GM12878 (cell line): ENCODE data around the gene TSPO2. TPM values are rescaled to one million over a fixed set of nuclear protein-coding genes. Genes with fewer than 3 reads are reported as not detected.

Experiments used
- ATAC-seq: fragments of 200-7000 bp; cut with Tn5 transposase; 3 replicates; pipeline ENCODE4 v1.9.1; 2020; ENCODE audit warnings: mild to moderate bottlenecking, moderate library complexity
- BruUV-seq: library from RNA; stranded (reverse); fragments of 400-500 nt; replicated peaks from 2 replicates; lab custom pipeline; 2021; lab: Mats Ljungman, UMichigan
- CTCF ChIA-PET: fragments of 300-600 bp; sonication (Branson Sonifier 250); formaldehyde crosslinking; extraction: SDS; loops from one replicate; lab custom pipeline; 2021; ENCODE audit warnings: inconsistent platforms; lab: Yijun Ruan, JAX
- POLR2A ChIA-PET: fragments of 350-600 bp; formaldehyde crosslinking; extraction: SDS; loops from one replicate; lab custom pipeline; 2021; ENCODE audit warnings: inconsistent platforms; lab: Charles Lee
- RAD21 ChIA-PET: fragments of 300-600 bp; sonication (Branson Sonifier 250); formaldehyde crosslinking; loops from one replicate; lab custom pipeline; 2023; ENCODE audit warnings: antibody characterized with exemption; ENCODE audit not compliant: unreplicated experiment; lab: Charles Lee
- SMC1A ChIA-PET: fragments of 300-600 bp; sonication (Branson Sonifier 250); formaldehyde crosslinking; loops from one replicate; lab custom pipeline; 2023; ENCODE audit not compliant: unreplicated experiment, uncharacterized antibody; lab: Charles Lee
- DNase-seq: peaks from one replicate; pipeline ENCODE4 v3.0.0-alpha.2; 2011; ENCODE audit warnings: low read depth, low spot score
- FAIRE-seq: peaks from 3 replicates; lab custom pipeline; 2011; peaks lifted over from hg19 to GRCh38; lab: Jason Lieb, UNC
- H2AFZ ChIP-seq: 2 replicates; pipeline ENCODE4 v1.6.0; 2011; ENCODE audit warnings: low read depth, low read length, control low read depth; ENCODE audit not compliant: control insufficient read depth
- H3K27ac ChIP-seq: 2 replicates; pipeline ENCODE4 v1.5.1; 2011; ENCODE audit warnings: control low read depth; ENCODE audit not compliant: control insufficient read depth, insufficient read depth
- H3K27me3 ChIP-seq, 2 experiments: replicated peaks in 1 of 2; 2 replicates each; pipeline versions ENCODE4 v1.6.0 to v1.6.1; 2011; ENCODE audit warnings: low read length in 1 of 2; ENCODE audit not compliant: control insufficient read depth in 2 of 2, insufficient read depth in 2 of 2
- H3K36me3 ChIP-seq, 2 experiments: 2 replicates each; pipeline ENCODE4 v1.5.1; 2011; ENCODE audit warnings: low read length in 1 of 2; ENCODE audit not compliant: control insufficient read depth in 2 of 2, insufficient read depth in 2 of 2
- H3K4me1 ChIP-seq: 2 replicates; pipeline ENCODE4 v1.6.1; 2011; ENCODE audit warnings: mild to moderate bottlenecking, low read length, moderate library complexity, mixed read lengths; ENCODE audit not compliant: control insufficient read depth, insufficient read depth
- H3K4me2 ChIP-seq: 2 replicates; pipeline ENCODE4 v1.6.0; 2011; ENCODE audit warnings: control low read depth; ENCODE audit not compliant: control insufficient read depth, insufficient read depth
- H3K4me3 ChIP-seq: fragments of 200-600 bp; sonication (generic); 2 replicates; pipeline ENCODE4 v1.5.1; 2016
- H3K79me2 ChIP-seq: 2 replicates; pipeline ENCODE4 v1.6.0; 2011; ENCODE audit warnings: low read length; ENCODE audit not compliant: control insufficient read depth, insufficient read depth
- H3K9ac ChIP-seq: 2 replicates; pipeline ENCODE4 v1.8.0; 2011; ENCODE audit warnings: low read length, control low read depth, mixed read lengths; ENCODE audit not compliant: control insufficient read depth, insufficient read depth
- H3K9me3 ChIP-seq: replicated peaks from 3 replicates; pipeline ENCODE4 v1.5.1; 2011; ENCODE audit warnings: mild to moderate bottlenecking, low read length; ENCODE audit not compliant: control insufficient read depth, insufficient read depth
- H4K20me1 ChIP-seq: 2 replicates; pipeline ENCODE4 v1.6.0; 2011; ENCODE audit not compliant: control insufficient read depth, insufficient read depth
- CREM ChIP-seq: IDR thresholded peaks from 2 replicates; pipeline ENCODE4 v1.6.1; 2014; ENCODE audit warnings: antibody characterized with exemption, low read depth
- EGR1 ChIP-seq, 2 experiments: IDR thresholded peaks; 1 replicate in 1 of 2; 2 replicates in 1 of 2; pipeline ENCODE4 v1.6.1; 2011 to 2012; ENCODE audit warnings: low read depth in 2 of 2, low read length in 2 of 2, borderline replicate concordance in 1 of 2, mild to moderate bottlenecking in 1 of 2, moderate library complexity in 1 of 2
- FOS ChIP-seq: IDR thresholded peaks from 3 replicates; pipeline ENCODE4 v1.6.1; 2011; ENCODE audit warnings: borderline replicate concordance; ENCODE audit not compliant: insufficient read length; ENCODE audit errors: extremely low read depth
- KLF5 ChIP-seq: fragments of 450-650 bp; IDR thresholded peaks from 2 replicates; pipeline ENCODE4 v1.6.1; 2014; ENCODE audit warnings: mild to moderate bottlenecking; ENCODE audit not compliant: partially characterized antibody
- MYC ChIP-seq: IDR thresholded peaks from 2 replicates; pipeline ENCODE4 v1.6.1; 2011; ENCODE audit warnings: mild to moderate bottlenecking, low read length, moderate library complexity, inconsistent platforms; ENCODE audit not compliant: insufficient read depth, insufficient replicate concordance, insufficient read length, severe bottlenecking
- NRF1 ChIP-seq: conservative IDR thresholded peaks from 2 replicates; pipeline ENCODE4 v1.6.1; 2011; ENCODE audit warnings: mild to moderate bottlenecking, low read depth, low read length, improper control_type of control experiment
- RELA ChIP-seq: fragments of 450-650 bp; IDR thresholded peaks from 2 replicates; pipeline ENCODE4 v1.8.0; 2014; ENCODE audit warnings: borderline replicate concordance; ENCODE audit not compliant: partially characterized antibody
- TBL1XR1 ChIP-seq: IDR thresholded peaks from 2 replicates; pipeline ENCODE4 v1.6.1; 2012; ENCODE audit warnings: low read depth, low read length, improper control_type of control experiment
- YBX1 ChIP-seq: fragments of 450-650 bp; IDR thresholded peaks from 2 replicates; pipeline ENCODE4 v1.6.1; 2016; ENCODE audit warnings: antibody characterized with exemption
- ZNF207 ChIP-seq: fragments of 450-650 bp; IDR thresholded peaks from 2 replicates; pipeline ENCODE4 v1.6.1; 2014; ENCODE audit warnings: antibody characterized with exemption, mild to moderate bottlenecking, borderline replicate concordance
- ZNF274 ChIP-seq: IDR thresholded peaks from one replicate; pipeline ENCODE4 v1.8.0; 2011; ENCODE audit not compliant: insufficient read length, insufficient read depth
- ZNF384 ChIP-seq: IDR thresholded peaks from 2 replicates; pipeline ENCODE4 v1.6.1; 2012; ENCODE audit warnings: low read depth, mild to moderate bottlenecking, low read length, improper control_type of control experiment, borderline replicate concordance
- WGBS: methylation state at CpG from one replicate; pipeline ENCODE4 v1.1.6; 2016; ENCODE audit warnings: low lambda C conversion rate; ENCODE audit not compliant: insufficient replicate concordance, insufficient coverage; ENCODE audit errors: missing lambda C conversion rate; 5-methylcytosine and 5-hydroxymethylcytosine counted together
- in situ Hi-C: fragments of 300-500 bp; cut with MboI; formaldehyde crosslinking; loops from 9 replicates; pipeline ENCODE4 v1.14.3; 2018; ENCODE audit warnings: mixed read lengths
- intact Hi-C: fragments of 100-400 bp; cut with micrococcal nuclease; formaldehyde crosslinking; loops from one replicate; pipeline ENCODE4 v1.14.2; 2022; ENCODE audit not compliant: unreplicated experiment
- polyA plus RNA-seq, 11 experiments: library from polyadenylated mRNA; depleted of rRNA in 4 of 11; unstranded in 6 of 11; stranded (reverse) in 5 of 11; fragments of >200 nt; fragmentation: Nextera tagmentation in 4 of 11; fragmentation: Illumina TruSeq in 1 of 11; extraction: Ambion mirVana in 4 of 11; extraction: Trizol in 1 of 11; gene quantifications; 1 replicate in 1 of 11; 2 replicates in 10 of 11; pipeline versions ENCODE4 v1.2.1 to v1.2.3, GENCODE V29; 2011 to 2016; ENCODE audit warnings: inconsistent platforms in 2 of 11, missing spikeins in 2 of 11, low read depth in 1 of 11
- total RNA-seq, 4 experiments: library from RNA; depleted of rRNA in 3 of 4; stranded (reverse); fragments of >200 nt in 3 of 4; fragmentation: Illumina TruSeq in 1 of 4; extraction: Trizol in 1 of 4; gene quantifications; 2 replicates each; pipeline versions ENCODE4 v1.2.1 to v1.2.3, GENCODE V29; 2013 to 2021
- TF ChIP-seq, protein P1 (sequence below): fragments of 450-650 bp; IDR thresholded peaks from 2 replicates; pipeline ENCODE4 v1.6.1; 2017; ENCODE audit warnings: low read depth, mild to moderate bottlenecking, moderate library complexity

TSPO2 gene
- total and polyA plus RNA-seq, 10 of the 15 experiments (the other 5 are each of a cell fraction or from before 2014, with no cell fraction given): not detected

DNA sequence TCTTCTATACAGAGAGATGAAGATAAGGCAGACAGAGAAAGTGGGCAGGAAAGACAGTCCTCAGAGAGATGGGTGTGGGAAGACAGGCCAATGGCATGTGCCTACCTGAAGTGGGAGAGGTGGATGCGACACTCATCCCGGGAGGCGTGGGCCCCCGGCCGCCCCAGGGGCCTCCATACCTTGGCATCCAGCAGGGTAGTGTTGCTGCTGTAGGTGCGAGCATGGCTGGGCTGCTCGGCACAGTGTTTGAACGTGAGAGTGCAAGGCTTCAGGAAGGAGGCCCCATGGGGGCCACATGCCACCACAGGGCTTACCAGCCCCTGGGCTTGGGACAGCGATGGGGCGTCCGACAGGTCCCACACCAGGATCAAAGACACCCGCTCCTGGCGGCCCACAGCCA is 8.5 kb upstream of the TSPO2 start:
- H3K9ac ChIP-seq: no peak overlapping the region
- no peak overlapping the region for H3K4me2 ChIP-seq
- no peak overlapping the region for H3K4me3 ChIP-seq
- no peaks in the 10 kb centered on the region for H3K4me1 ChIP-seq
- CTCF ChIA-PET: interaction anchor here (7.7 kb wide), 1 partner anchor 36 kb away, joined by 62 read pairs; the partner anchor contains the start of genes NFYA and OARD1
- ATAC-seq (no peak), FAIRE-seq (no peak), DNase-seq (no peak)
- intact Hi-C loops (no loop called here), in situ Hi-C loops (no loop called here)
- BruUV-seq: no TSS peak
- POLR2A ChIA-PET: no interaction called here
- no peaks in the 10 kb centered on the region for H3K9me3 ChIP-seq
- RAD21 ChIA-PET: no interaction called here
- no peaks in the 10 kb centered on the region for H3K36me3 ChIP-seq
- SMC1A ChIA-PET: no interaction called here
- 77% methylated on average over 13 of the region's 13 CpGs for WGBS
- TF ChIP-seq ZNF207 (no peak), ZNF274 (no peak), NRF1 (no peak), YBX1 (no peak), MYC (no peak), FOS (no peak), RELA (no peak), KLF5 (no peak), EGR1 (IDR thresholded peaks at IDR 0.05; ENCODE audit: borderline replicate concordance in 1 of 2, low read depth in 2 of 2, low read length in 2 of 2) (no peak), ZNF384 (no peak), CREM (no peak), TBL1XR1 (no peak)
- TF ChIP-seq, protein P1, sequence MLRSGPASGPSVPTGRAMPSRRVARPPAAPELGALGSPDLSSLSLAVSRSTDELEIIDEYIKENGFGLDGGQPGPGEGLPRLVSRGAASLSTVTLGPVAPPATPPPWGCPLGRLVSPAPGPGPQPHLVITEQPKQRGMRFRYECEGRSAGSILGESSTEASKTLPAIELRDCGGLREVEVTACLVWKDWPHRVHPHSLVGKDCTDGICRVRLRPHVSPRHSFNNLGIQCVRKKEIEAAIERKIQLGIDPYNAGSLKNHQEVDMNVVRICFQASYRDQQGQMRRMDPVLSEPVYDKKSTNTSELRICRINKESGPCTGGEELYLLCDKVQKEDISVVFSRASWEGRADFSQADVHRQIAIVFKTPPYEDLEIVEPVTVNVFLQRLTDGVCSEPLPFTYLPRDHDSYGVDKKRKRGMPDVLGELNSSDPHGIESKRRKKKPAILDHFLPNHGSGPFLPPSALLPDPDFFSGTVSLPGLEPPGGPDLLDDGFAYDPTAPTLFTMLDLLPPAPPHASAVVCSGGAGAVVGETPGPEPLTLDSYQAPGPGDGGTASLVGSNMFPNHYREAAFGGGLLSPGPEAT: no peak
- H3K27me3 ChIP-seq: no peaks in the 10 kb centered on the region
- no peak overlapping the region for H2AFZ ChIP-seq
- no peak overlapping the region for H3K27ac ChIP-seq
- no peaks in the 10 kb centered on the region for H4K20me1 ChIP-seq
- H3K79me2 ChIP-seq: no peaks in the 10 kb centered on the region
